HG03432 (cell line): ENCODE results near the gene MARCHF3.
"Not testable (repeated sequence)": the region's sequence is repeated elsewhere in the genome, so short reads cannot be mapped to it uniquely, and the experiment has no call there.

Experiments used
- ATAC-seq: cut with Tn5 transposase; IDR thresholded peaks from one replicate; pipeline ENCODE4 v1.9.1; 2021; ENCODE audit warnings: mild to moderate bottlenecking, moderate library complexity; ENCODE audit not compliant: unreplicated experiment

MARCHF3 gene

DNA sequence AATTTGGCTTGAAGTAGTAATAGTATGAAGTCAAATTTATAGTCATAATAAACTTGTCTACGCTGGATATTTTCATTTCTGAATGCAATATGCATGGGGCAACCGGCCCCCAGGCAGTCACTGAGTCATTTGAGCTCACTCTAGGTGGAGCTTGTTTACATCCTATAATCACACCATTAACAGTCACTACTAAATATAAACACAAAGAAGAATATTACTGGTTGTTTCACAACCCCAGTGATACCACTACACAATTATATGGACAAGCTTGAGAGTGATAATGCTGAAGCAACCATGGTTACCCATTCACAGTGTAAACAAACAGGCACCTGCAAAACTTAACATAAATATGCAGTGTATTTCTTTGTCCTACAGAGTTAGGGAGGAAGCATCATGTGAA is 68.7 kb downstream of the MARCHF3 start:
- no peak for ATAC-seq

DNA sequence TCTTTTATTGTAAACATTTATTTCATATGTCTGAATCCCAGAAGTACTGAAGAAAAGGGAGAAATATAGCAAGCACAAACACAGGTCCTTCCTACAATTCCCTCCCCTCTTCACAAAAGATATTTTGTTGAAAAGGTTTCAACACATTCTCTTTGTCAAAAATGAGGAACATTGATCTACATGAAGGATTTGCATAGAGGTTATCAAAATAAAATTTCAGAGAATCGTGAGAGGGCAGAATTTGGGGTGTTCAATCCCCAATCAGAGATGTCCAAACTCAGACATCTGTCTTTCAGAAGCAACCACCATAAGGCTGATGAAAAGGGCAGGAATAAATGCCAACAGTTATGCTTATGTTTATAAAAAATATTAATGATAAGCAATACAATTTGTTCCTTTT is 69.2 kb downstream of the MARCHF3 start:
- no peak for ATAC-seq

DNA sequence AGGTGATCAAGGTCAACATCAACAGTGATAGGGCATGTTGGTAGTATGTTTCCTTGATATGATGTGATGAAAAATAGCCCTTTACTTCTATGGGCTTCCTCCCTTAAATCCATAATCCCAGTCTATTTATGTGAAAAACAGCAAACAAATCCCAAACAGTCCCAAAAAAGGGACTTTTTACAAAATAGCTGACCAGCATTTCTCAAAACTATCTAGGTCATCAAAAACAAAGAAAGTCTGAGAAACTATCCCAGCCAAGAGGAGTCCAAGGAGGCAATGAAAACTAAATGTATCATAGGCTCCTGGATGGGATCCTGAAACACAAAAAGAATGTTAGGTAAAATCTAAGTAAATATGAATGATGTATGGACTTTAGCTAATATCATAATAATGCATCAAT is 71.2 kb downstream of the MARCHF3 start:
- ATAC-seq = no peak

DNA sequence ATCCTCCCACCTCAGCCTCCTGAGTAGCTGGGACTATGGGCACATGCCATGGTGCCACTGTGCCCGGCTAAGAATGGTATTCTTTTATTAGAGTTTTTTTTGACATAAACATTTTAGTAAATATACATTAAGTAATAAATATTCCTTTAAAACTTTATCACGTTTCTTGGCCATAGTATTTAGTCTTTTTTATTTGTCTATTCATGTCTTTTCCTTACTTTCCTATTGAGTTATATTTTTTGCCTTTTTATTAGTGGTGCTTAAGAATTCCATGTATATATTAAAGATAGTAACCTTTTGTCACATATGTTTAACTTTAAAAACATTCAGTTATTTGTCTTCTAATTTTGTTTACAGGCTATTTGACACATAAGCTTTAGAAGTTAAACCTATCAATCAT is 73.4 kb downstream of the MARCHF3 start:
- no peak for ATAC-seq

DNA sequence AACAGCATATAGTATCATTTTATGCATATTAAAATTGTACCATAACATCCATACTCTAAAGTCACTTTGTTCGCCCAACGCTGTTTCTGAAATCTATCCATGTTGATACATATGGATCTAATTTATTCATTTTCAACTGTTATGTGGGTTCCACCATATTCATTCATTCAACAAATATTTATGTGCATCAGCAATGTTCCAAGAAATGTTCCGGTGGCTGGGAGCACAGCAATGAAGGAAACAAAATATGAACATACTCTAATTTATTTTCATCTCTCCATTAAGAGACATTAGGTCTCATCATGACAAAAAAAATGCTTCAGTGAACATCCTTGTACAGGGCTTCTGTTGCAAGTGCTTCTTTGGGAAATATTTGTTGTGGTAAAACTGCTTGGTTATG is 75.4 kb downstream of the MARCHF3 start:
- ATAC-seq = no peak

DNA sequence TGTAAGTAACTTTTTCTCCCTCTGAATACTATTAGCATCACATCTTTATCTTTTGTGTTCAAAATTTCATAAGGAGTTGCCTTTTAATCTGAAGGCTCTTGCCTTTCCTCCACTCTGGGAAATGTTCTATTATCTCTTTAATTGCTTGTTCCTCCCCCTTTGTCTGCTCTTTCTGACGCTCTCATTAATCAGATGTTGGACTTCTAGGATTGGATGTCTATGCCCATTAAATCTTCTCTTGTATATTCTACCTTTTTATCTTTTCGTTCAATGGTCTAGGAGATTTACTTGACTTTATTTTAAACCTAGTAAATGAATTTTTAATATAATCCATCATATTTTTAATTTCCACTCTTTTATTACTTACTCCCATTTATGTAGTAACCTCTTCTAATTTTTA is 76.7 kb downstream of the MARCHF3 start:
- ATAC-seq = no peak

DNA sequence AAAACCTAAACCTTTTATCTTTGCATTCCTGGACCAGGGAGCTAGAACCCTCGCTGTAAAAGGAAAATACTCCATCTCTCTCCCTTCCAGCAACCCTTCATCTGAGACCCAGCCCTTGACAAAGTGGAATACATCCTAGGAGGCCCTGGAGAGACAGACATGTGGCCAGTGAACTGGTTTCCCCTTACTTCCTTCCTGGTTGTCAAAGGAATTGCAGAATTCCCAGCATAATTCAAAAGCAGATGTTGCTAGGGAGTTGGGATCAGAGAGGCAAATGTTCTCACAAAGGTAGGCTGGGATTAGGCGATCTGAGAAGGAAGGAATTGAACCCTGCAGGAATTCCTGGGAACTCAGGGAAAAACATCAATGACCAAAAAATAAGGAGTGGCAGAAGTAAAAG is 80.9 kb downstream of the MARCHF3 start:
- ATAC-seq = no peak

DNA sequence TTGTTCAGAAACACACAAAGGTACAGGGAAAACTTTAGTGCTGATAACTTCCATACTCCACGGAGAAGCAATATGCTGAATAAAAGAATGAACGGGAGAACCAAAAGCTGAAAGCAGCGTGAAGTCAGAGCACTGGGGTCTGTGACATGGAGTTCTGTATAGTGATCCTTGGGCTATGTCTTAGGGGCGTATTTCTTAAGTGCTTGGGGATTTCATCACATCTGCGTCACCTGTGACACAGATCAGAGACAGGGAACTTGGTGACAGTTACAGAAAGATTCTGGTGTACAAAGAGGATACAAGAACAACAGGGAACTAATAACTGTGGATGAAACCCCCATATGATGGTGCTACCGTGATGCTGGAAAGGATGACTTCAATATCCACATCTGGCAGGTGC is 81.9 kb downstream of the MARCHF3 start:
- no peak for ATAC-seq

DNA sequence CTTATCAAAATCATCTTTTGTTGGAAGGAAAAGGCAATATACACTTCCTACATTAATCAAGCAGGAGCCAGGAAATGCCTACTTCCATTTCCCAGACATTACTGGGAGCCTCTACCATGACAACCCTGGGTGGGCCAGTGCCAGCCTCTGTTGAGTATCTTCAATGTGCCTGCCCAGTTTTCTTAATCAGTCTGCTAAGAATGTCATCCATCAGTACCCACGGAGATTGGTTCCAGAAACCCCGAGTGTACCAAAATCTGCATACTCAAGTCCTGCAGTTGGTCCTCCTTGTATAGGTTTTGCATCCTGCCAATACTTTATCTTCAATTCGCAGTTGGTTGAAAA is 82.4 kb downstream of the MARCHF3 start:
- ATAC-seq = no peak

DNA sequence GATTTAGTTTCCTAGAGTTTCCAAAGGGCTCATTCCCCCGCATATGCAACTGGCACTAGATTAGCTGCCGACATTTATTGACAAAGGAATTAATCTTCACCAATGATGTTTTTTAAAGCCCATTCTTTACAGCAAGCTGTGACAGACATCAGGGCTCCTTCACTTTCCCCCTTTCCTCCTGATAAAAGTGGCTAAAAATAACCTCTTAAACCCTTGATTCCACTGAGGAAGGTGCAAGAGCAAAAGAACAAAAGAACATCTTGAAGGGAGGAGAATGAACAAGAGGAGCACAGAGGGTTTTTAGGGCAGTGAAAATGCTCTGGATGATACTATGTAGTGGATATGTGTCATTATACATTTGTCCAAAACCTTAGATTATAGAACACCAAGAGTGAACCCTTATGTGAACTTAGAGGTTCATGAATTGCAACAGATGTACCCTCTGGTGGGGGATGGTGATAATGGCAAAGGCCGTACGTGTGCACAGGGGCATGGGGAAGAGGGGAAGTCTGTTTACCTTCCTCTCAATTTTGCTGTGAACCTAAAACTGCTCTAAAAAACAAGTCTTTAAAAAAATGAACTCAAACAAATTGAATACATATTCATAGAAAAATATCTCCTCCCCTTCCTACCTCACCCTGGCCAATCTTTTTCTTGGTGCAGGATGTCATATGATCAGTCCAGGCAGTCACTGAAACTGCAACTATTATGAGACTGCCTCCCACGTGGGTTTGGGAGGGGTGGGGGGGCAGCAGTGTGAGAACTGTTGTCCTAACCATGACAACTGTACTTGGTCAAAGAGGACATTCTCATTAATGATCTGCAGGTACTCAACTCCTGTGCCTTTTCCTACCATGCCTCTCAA is 83.0 kb downstream of the MARCHF3 start:
- peak; percentile 94 for ATAC-seq

DNA sequence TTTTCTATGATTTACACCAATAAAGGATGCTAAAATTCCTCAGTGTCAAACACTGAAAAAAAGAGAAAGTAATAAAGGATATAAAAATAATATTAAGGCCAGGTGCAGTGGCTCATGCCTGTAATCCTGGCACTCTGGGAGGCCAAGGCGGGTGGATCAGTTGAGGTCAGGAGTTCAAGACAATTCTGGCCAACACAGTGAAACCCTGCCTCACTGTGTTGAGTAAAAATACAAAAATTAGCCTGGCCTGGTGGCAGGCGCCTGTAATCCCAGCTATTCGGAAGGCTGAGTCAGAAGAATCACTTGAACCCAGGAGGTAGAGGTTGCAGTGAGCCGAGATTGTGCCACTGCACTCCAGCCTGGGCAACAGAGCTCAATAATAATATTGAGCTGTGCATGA is 87.5 kb downstream of the MARCHF3 start:
- not testable (repeated sequence) for ATAC-seq

DNA sequence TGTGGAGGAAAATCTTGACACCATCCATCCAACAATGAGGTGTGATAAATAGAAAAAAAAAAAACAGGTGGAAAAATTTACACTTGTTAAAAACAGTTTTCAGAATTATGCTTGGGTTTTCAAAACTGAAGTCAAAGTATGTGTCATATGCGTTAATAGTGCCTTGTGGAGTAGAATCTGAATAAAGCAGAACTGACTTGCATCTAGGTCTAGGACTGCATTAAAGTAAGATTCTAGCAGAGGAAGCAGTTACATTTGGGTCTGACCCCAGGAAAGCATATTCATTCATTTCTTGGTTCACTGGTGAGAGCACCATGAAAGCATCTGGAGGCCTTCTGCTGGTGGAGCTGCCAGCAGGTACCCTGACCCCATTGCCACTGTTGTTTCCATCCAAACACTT is 89.0 kb downstream of the MARCHF3 start:
- ATAC-seq = no peak

DNA sequence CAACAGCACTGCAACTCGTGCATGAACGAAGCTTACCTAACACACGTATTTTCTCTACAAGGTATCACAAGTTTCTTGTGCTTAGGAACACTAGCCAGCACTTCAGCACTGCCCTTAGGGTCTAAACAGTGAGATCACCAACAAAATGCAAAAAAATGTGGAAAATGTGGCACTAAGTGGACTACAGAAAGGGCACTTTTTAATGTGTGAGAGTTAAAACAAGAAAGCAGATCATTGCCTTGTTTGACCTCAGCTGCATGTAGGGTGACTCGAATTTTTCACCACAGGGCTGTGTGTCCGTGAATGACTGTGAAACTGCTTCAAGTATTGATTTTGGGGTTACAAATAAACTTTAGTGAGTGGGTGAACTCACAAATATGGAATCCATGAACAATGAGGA is 90.5 kb downstream of the MARCHF3 start:
- no peak for ATAC-seq

DNA sequence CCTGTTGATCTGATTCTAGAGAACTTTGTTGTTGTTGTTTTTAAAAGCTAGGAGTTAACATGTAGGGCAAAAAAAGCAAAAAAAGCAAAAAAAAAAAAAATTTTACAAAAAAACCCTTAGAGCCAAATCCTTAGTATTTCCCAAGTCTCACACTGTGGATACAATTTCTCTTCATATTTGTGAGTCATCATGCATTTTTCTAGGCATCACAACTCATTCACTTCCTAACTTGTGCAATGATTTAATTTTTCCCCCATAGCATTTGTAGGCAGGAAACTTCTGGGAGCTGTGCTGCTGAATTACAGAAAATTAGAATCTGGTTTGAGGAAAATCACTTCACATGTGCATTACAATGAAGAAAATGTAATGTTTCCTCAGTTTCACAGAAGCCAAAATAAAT is 91.9 kb downstream of the MARCHF3 start:
- ATAC-seq = no peak

DNA sequence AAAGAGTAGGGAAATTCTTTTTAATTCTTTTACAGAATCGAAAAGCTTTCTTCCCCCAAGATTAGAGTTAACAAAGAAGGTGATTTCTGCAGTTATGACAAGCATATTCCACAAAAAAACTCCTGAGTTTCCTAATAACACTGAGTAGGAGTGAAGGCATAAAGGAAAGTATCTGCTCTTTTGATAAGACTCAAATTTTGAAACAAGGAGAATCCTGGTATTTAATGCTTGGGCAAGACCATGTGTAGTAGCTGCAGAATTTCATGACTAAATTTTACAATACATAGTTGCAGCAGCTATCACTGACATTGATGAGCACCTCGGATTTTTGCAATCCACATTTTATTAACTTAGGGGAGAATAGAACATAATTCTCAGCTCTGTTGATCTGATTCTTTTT is 92.6 kb downstream of the MARCHF3 start:
- ATAC-seq = no peak

DNA sequence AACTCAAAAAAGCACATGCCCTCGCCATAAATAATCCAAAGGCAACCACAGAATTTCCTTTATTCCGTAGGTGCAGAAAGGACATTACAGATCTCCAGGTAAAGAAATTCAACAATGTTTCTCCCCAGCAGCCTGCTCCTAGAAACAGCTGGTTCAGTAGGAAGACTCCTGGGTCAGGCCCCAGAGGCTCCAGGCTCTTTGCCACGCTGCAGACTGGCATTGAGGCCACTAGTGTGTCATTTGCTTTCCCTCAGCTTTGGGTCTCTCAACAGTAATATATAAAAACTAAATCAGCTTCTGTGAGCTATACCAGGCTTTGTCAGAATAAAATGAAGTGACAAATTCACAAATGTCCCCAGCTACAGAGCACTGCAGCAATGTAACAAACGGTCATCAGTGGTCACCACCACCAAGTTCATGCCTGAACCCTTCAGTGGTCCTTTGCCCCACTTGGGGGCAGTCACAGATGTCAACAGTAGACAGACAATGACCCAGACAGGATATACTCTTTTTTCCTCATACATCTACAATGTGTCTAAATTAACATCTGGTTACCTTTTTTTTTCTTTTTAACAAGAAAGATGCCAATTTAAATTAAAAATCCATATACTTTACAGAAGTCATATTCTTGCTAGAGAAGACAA is 93.5 kb downstream of the MARCHF3 start:
- no peak for ATAC-seq

DNA sequence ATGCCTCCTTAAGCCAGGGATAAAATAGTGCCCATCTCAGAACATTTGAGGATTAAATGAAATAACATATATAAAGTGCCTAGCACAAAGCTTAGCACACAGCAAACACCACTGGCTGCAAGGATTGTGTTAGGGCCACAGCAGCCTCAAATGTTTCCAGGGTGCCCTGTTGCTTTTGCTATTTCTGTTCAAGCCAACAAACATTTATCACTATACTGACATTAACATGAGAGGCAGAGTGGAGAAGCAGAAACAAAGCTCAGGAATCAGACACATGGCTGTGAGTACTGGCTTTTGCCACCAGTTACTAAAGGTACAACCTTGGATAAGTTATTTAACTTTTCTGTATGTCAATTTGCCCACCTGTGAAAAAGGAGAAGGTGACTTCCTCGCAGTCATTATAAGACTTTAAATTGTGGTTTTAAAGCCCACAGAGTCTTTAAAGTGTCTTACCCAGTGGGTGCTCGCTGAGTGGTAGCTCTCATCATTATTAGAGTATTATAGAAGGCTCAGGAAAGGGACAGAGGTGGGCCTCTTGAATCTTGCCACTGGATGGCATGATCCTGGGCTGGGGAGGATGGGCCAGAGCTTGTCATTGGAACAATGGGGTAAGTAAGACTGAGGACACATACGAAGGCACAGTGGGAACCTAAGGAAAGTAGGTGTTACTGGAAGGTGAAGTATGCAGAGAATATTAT is 98.2 kb downstream of the MARCHF3 start:
- no peak for ATAC-seq

DNA sequence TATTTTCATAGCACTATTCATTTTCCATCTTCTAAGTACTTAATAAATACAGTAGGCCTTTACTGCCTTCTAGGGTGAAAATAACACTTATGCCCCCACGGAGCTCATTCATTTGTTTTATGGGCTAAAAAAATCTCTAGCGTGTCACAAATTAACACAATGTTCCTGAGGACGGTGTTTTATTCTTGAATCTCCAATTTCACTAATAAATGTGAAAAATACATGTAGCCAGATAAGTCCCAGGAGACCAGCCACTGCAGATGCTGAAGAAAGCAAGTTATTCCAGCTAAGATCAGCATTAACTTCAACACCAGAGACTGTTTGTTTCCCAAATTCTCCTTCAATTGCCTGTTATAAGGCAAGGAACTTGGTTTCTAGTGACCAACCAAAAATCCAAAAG is 102.3 kb downstream of the MARCHF3 start:
- no peak for ATAC-seq

DNA sequence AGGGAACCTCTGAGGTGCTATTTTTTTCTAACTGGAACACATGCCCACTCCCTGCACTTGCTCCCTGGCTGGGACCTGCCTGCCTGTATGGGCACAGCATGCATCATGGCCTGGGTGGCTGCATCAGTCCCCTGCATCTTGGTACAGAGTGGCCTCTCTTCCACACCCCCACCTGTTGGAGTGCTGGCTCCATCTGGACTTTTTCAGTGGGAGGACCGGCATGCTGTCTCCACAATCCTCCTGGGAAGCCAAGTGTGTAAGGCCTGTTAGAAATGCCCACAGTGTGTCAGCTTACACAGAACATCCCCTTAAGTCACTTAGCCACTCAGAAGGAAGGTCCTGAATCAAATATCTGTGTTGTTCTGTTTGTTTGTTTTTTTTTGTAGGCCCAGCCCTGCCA is 102.9 kb downstream of the MARCHF3 start:
- ATAC-seq = no peak

DNA sequence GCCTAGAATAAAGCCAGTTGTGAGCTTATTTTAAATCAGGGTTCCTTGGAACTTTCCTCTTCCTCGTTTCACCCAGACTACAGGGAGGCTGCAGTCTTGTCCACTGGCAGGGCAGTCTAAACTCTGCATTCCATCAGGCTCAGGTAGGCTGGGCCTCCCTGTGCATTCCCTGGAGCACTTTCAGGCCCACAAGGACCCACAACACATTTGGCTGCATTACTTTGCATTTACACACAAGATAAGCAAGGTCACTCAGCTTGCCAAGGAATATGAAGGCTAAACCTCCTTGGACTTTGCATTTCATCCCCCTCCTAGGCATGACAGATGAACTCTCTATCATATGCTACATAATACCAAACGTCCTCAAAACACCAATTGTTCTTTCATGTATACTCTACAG is 104.2 kb downstream of the MARCHF3 start:
- ATAC-seq = no peak

DNA sequence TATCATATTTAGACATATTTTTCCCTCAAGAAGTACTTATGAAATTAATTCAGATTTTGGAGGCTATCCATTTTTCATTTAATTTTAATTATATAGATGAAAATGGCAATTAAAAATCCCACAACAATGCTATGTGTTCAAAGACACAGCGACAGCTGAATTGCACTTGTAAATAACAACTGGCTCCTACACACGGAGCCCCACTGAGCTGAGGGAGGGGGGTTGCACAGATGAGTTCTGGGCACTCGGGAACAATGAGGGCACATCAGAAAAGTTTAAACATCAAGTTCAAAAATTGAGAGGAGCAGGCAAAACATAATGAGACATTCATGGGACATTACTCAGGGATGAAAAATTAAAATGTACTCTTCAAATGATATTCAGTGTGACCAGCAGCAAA is 104.9 kb downstream of the MARCHF3 start:
- ATAC-seq = no peak
